Fibroblast of skin of right biceps (primary cell): ENCODE measurements around the gene DLD.
"Not testable (repeated sequence)": the region's sequence is repeated elsewhere in the genome, so short reads cannot be mapped to it uniquely, and the experiment has no call there.

Source experiments
- DNase-seq: peaks from one replicate; pipeline ENCODE4 v3.0.0-alpha.2; 2013

The DLD gene

DNA sequence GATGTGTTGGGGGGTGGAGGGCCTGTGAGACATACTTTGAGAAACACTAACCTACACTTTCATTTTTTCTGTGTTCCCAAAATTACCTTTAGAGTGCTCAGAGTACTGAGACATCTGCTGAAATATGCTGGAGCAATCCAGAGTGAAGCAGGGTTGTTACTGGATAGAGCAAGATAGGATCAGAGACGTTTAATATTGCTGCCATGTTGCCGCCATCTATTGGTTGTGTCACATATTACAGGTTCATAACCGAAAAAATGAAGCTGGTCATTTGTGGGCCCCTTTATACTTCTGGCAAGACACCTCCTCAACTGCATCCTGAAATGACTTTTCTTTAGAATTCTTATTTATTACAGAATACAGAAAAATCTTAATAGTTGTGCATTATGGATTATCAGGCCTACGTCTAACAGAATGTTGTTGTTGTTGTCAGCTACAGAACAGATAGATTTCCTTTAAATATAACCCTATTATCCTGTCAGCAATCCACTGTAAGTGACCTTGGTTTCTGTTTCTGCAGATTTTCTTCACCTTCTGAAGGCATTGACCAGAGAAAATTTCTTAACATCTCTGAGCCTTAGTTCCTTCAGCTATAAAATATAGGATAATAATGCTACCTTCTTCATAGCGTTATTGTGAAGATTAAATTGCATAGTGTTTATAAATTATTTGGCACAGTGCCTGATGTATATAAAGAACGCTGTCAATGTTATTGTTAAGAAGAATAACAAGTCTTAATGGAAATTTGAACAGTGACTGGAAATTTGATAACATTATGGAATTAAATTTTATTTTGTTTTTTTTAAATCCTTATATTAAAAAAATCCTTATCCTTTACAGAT is 16.2 kb upstream of the DLD start:
- peak; percentile 57 for DNase-seq

DNA sequence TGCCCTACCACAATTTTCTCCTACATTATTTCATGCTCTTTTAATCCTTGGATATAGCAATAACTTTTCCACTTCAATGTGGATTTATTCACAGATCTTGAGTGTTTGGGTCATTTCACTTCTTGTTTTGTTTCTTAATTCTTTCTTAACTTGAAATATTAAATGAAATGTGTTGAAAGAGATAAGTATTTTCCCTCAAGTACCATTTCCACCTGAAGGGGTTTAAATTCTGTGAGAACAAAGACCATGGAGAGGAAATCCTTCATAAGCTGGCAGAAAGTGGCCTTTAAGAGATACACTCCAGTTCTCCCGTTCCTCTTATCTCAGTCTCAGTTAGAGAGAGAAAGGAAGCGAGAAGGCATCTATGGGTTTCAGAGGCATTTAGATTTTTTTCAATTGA is 14.1 kb upstream of the DLD start:
- DNase-seq, result no peak

DNA sequence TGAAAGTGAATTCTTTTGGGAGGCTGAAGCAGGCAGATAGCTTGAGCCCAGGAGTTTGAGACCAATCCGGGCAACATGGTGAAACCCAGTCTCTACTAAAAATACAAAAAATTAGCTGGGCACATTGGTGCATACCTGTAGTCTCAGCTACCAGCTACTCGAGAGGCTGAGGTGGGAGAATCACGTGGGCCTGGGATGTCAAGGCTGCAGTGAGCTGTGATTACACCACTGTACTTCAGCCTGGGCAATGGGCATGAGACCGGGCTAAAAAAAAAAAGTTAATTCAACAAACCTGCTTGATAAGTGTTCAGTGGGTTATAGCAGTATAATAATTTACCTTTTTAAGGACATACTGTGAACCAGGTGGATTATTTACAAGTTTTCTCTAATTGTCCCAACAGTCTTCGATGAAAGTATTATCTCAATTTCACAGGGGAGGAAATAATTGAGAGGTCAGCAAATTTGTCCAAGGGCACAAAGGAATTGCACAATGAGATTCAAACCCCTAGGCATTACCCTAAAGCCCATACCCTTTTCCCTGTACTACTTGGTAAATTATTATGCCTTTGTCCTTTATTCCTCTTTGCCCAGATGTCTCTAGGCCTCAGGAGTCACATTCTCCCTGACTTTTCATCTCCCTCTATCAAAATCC is 13.1 kb upstream of the DLD start:
- no peak for DNase-seq

DNA sequence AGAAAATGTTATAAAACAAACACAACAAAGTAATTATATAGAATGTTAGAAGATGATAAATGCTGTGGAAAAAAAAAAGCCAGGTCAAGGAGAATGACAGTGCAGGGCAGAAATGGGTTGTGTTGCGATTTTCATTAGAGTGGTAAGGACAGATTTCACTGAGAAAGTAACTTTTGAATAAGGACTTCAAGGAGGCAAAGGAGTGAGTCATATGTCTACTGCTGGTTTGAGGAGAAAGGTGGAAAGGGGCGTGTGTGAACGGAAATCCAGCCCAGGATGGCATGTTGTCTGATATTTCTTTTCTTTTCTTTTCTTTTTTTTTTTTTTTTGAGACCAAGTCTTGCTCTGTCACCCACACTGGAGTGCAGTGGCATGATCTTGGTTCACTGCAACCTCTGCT is 12.3 kb upstream of the DLD start:
- no peak for DNase-seq

DNA sequence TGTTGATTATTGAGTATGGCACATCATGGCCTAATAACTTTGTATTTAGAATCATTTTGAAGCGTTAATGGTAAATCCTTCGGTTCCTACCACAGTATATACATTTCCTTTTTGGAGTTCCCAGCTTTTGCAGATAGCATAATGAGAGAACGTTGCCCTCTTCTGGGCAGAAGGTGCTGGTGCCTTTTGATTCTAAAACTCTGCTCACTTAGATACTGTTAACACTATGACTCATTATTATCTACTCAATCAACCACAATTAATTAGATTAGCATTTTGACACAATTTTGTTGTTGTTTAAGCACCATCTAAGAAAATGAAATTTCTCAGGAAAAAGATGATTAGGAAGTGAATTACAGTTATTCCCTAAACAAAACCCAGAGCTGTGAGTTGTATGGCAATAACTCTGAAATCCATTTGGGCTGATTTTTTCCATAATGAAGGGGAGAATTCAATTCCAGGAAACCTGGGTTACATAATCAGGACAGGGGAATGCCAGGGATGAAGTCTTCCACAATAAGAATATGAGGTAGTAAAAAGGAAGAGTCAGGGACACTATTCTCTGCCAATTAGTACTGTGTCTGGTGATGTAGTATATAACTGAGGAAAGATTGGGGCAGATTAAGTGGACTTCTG is 11.5 kb upstream of the DLD start:
- DNase-seq, result peak; percentile 54

DNA sequence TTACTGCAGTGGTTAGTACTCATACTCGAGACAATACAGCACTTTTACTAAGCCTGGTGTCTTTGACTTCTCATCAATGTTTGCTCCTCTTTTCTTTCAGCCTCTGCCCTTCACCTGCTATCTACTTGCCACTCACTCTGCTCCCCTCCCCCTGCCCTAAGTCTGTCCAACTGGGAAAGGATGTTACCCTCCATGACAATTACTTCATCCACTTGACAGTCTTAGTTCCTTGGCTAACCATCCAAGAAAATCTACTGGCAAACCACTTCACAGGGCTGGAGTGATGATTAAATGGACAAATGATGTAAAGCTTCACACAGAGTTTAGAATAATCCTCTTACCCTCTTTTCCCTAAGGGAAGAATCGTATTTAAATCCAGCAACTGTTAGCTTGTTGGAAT is 8.2 kb upstream of the DLD start:
- DNase-seq, result no peak

DNA sequence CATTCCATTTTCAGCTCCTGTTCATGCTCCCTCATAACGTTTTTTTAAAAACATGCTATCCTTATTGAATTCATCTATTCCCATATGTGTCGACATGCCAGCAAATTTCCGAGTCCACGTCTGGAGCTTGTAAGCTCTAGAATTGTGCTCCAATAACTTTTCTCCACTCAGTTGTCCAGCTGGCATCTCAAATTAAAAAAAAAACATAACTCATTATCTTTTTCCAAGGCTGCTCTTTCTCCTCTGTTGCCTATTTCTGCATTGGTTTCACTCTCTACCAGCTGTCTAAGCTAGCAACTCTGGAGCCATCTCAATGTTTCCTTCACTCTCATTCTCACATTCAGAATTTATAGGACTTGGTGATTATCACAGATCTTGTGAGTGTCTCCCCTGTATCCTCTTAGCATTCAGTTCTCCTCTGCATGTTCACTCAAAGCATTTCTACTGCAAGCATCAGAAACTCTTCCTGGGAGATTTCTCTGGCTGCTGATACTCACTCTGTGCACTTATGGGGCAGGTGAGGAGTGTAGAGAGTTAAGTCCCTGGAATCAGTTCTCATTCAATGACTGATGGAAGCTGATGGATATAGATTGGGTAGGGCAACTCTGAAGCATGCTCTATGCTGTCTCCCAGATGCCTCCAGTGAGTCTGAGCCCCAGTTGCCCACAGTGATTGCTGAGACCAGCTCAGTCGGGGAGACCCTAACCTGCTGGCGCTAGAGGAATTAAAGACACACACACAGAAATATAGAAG is 6.7 kb upstream of the DLD start:
- DNase-seq, result no peak

DNA sequence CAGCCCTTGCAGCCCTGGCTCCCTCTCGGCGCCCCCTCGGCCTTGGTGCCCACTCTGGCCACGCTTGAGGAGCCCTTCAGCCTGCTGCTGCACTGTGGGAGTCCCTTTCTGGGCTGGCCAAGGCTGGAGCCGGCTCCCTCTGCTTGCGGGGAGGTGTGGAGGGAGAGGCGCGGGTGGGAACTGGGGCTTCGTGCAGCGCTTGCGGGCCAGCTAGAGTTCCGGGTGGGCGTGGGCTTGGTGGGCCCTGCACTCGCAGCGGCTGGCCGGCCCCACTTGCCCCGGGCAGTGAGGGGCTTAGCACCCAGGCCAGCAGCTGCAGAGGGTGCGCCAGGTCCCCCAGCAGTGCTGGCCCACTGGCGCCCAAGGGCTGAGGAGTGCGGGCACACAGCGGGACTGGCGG is 3.2 kb upstream of the DLD start:
- not testable (repeated sequence) for DNase-seq

DNA sequence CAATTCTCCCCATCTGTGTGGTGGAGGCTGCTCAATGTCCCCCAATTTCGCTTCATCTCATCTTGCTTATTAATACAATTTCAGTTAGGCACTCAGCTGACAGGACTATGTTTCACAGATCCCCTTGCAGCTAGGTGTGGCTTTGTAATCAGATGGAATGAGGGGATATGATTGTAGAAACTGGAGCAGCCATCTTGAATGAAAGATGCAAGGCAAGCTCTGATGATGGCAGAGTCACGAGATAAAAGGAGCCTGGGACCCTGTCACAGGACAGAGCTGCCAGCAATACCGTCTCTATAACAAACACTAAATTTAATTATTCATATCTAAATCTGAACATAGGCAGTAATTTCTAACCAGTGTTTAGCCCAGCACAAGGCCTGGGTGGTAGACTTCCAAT is 991 bp upstream of the DLD start:
- no peak for DNase-seq

DNA sequence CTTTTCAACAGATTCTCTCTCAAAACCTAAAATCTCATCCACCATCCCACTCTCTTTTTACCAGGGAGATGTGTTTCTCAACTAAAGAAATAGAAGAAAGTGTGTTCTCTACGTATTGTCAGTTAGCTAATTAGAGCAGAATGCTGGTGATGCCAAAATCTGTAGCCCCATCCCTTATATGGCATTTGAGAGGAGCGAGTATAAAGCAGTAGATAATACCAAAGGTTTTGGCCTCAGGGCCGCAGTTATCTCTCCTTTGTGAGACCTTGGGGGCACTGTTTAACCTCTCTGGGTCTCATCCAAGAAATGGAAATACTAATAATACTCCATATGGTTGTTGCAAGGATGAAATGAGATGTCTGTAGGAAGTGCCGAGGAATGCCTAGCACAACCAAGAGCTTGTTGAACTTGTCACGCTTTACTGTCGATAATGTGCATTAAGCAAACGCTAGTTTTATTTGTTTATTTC is 456 bp upstream of the DLD start:
- no peak for DNase-seq

DNA sequence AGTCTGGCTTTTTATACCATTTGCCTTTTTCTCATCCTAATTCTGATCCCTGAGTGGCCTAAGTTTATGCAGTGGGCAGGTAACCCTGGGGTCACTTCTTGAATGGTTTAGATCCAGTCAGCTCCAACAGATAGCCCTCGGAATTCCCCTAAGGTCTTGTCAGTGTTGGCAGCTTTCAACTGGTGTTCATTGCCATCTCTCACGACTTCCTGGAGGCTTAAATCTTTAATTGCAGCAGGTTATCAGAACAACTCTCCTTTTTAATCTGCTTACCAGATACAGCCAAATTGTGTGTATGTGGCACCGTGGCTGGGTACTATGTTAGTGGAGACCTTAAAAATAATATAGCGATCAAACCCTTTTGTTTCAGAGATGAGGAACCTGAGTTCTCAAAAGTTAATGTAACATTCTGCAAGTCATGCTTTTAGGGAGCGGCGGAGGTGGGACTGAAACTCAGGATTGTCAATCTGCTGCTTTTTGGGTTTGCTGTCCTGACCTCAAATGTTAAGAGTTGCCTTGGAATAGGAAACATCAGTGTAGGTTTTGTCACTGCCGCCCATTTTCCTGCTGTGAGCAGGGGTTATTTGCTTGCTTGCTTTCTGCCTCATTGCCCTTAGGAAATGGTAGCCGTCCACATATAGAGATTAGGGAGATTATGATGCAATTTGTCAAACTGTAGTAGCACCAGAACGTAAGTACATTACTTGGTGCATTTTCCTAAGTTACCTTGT is 818 bp downstream of the DLD start:
- no peak for DNase-seq

DNA sequence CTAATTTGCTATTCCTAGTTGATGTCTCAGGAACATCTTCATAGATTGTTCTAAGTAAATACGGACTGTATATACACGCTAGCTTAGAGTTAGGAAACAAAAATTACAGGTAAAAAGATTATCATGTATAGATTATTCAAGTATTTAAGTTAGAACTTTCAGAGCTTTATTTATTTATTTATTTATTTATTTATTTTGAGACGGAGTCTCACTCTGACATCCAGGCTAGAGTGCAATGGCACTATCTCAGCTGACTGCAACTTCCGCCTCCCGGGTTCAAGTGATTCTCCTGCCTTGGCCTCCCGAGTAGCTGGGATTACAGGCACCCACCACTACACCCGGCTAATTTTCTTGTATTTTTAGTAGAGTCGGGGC is 1.4 kb downstream of the DLD start:
- DNase-seq, result not testable (repeated sequence)

DNA sequence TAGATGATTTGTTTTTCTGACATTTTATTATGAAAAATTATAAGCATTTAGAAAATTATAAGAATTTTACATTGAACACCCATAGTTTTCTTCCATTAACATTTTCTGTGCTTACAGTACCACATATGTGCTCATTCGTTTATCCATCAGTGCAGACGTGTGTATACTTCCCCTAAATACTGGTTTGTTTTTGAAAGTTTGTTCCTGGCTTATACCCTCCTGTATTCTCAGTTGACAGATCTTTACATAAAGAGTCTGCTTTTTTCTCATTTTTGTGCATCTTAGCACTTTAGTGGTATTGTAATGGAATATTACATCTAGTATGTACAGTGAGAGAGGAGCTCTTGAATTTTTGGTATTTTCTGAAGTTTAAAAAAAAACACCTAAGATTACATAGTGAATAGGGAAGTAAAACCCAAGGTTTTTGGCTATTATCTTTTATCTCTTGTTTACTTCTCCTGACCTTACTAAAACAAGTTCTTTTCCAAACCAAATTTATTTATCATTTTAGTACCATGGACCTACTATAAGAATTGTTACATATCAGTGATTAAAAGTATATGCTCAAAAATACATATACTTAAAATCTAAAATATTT is 8.1 kb downstream of the DLD start:
- DNase-seq, result no peak

DNA sequence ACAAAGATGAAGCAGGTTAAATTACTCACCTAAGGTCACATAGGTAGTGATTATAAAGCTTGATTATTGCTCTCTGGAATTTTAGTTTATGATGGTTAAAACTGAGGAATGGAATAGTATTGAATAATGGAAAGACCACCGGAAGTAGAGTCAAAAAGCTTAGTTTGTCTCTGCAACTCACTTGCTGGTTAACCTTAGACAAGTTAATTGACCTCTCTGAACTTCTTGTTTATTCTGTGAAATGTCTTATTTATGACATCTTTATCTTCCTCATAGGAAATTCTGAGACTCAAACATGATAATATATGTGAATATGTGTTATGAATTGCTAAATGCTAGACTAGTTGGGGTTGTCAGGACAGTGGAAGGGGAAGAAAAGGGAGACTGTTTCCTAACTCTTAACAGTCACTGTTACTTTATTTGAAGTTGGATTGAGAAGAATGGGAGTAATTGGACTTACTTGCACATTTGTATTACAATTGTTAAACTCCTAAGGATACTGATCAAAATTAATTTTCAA is 9.6 kb downstream of the DLD start:
- DNase-seq, result no peak

DNA sequence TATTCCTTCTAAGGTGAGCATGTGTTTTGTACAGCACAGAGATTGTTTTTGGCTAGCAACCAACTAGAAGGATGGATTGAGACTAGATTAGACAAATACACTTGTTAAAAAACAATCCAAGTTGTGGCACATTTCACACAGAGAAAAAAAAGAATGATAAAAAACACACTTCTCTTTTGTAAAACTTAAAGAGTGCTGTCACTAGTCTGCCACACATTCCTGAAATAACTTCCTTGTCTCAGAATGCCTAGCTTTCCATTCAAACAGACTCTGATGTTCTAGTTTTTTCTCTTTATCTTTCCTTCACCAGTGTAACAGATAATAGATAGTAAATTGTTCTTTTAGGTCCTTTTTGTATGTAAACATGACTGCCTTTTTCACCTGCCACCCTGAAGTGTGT is 11.4 kb downstream of the DLD start:
- no peak for DNase-seq

DNA sequence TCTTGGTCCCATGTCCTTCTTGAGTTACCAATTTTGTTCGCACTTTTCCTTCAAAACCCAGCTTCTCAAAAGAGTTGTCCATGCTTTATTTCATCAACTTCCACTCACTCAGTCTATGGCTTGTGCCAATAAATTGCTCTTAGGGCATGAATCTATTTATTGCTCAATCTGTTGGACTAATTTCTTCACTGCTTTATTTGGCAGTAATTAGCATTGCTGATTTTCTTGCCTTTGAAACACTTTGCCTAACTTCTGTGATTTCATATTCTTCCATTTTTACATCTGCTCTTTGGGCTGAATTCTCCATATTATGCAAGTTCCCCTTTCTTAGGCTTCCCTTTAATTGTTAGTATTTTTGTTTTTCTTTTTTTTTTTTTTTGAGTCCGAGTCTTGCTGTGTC is 16.8 kb downstream of the DLD start:
- DNase-seq, result no peak

DNA sequence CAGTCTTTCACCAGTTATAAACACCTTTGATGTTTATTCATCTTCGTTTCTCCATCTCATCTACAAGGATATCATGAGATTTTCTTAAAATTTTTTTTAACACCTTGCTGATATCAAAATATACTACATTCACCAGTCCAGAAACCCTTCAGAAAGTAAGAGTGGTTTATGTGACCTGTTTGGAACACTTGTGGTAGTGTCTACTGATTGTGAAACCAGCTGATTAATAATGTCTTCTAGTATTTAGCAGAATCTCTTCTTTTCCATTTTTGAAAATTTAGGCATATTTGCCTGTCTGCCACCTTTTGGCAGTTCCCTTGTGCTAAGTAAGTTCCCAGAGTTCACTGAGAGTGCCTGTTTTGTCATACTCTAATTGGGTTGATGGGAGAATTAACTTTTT is 18.5 kb downstream of the DLD start:
- no peak for DNase-seq

DNA sequence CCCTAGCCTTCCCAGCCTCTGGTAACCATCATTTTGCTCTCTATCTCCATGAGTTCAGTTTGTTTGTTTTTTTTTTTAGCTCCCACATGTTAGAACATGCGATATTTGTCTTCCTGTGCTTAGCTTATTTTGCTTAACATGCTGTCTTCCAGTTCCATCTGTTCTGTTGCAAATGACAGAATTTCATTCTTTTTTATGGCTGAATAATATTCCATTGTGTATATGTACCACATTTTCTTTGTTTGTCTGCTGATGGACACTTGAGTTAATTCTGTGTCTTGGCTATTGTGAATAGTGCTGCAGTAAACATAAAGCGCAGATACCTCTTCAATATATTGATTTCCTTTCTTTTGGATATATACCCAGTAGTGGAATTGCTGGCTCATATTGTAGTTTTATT is 21.0 kb downstream of the DLD start:
- DNase-seq, result no peak

DNA sequence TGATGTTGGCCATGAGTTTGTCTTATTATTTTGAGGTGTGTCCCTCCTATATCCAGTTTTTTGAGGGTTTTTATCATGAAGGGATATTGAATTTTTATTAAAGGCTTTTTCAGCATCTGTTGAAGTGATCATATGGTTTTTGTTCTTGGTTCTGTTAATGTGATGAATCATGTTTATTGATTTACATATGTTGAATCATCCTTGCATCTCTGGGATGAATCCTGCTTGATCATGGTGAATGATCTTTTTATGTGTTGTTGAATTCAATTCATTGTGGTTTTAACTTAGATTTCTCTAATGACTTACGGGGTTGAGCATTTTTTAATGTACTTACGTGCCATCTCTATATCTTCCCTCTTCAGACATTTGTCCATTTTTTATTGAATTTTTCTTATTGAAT is 22.9 kb downstream of the DLD start:
- peak; percentile 36 for DNase-seq

DNA sequence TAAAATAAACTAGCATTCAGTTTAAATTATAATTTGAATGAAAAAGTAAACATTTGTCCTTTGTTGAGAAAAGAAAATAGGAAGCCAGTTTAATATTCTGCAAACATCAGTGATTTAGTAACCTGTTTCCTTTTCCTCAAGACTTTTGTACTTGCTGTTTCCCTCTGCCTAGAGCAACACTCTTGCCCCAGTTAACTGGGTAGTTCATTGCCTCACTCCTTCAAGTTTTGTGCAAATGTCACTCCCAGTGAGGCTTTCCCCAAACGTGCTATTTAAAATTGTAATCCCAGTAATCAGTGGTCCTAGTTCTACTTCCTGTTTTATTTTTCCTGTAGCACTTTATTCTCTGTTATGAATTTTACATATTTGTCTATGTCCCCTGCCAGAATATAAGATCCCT is 23.8 kb downstream of the DLD start:
- DNase-seq, result no peak

DNA sequence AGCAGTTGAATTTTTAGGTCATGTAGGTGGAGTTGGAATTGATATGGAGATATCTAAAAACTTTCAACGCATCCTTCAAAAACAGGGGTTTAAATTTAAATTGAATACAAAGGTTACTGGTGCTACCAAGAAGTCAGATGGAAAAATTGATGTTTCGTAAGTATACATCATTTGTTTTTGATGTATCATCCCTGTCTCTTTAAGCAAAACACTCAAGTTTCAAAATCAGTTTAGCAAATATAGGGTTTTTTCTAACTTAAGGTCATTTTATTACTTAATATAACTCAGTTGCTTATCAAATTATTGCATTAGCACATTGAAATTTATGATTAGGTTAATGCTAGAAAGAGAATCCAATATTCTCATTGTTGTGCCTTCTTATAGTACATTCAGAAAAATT is 24.6 kb downstream of the DLD start:
- no peak for DNase-seq
